IMR-90 (cell line): ENCODE results near the gene NAGS. TPM values are rescaled to one million over a fixed set of nuclear protein-coding genes. Genes with fewer than 3 reads are reported as not detected.

Experiments
- ATAC-seq: fragments of 200-7000 bp; cut with Tn5 transposase; 2 replicates; pipeline ENCODE4 v1.9.1; 2020; ENCODE audit warnings: low read depth, mild to moderate bottlenecking, moderate library complexity
- BruUV-seq: library from RNA; stranded (reverse); fragments of 400-500 nt; replicated peaks from 2 replicates; lab custom pipeline; 2021; lab: Mats Ljungman, UMichigan
- CTCF ChIA-PET: fragments of 300-600 bp; formaldehyde crosslinking; extraction: SDS; loops from one replicate; lab custom pipeline; 2021; ENCODE audit warnings: antibody characterized with exemption; lab: Yijun Ruan, JAX
- POLR2A ChIA-PET: fragments of 300-600 bp; sonication (Branson Sonifier 250); formaldehyde crosslinking; loops from one replicate; lab custom pipeline; 2022; ENCODE audit warnings: antibody characterized with exemption; ENCODE audit not compliant: unreplicated experiment; lab: Charles Lee
- DNase-seq: peaks from one replicate; pipeline ENCODE4 v3.0.0; 2013
- H2AFZ ChIP-seq: replicated peaks from 2 replicates; pipeline ENCODE3; 2013; ENCODE audit warnings: low read length, mild to moderate bottlenecking; ENCODE audit not compliant: poor library complexity
- H2AK5ac ChIP-seq: 2 replicates; pipeline ENCODE4 v1.6.1; 2013; ENCODE audit warnings: low read depth, low read length, inconsistent platforms
- H2AK9ac ChIP-seq: replicated peaks from 2 replicates; pipeline ENCODE3; 2013; ENCODE audit warnings: mild to moderate bottlenecking, low read depth, low read length, moderate library complexity; ENCODE audit not compliant: poor library complexity
- H2BK120ac ChIP-seq: 2 replicates; pipeline ENCODE4 v1.6.1; 2013; ENCODE audit warnings: low read depth, low read length, inconsistent platforms
- H2BK15ac ChIP-seq: 3 replicates; pipeline ENCODE4 v1.6.1; 2013; ENCODE audit warnings: low read depth, low read length, inconsistent platforms
- H2BK20ac ChIP-seq: 2 replicates; pipeline ENCODE4 v1.6.1; 2013; ENCODE audit warnings: low read depth, mild to moderate bottlenecking, inconsistent platforms, low read length, moderate library complexity
- H2BK5ac ChIP-seq: 2 replicates; pipeline ENCODE4 v1.6.1; 2013; ENCODE audit warnings: mild to moderate bottlenecking, low read depth, low read length, inconsistent platforms; ENCODE audit not compliant: poor library complexity, severe bottlenecking
- H3K14ac ChIP-seq: replicated peaks from 2 replicates; pipeline ENCODE4 v1.6.1; 2013; ENCODE audit warnings: low read depth, low read length, inconsistent platforms
- H3K18ac ChIP-seq: 2 replicates; pipeline ENCODE4 v1.6.1; 2013; ENCODE audit warnings: low read depth, low read length, control low read depth
- H3K23ac ChIP-seq: 2 replicates; pipeline ENCODE4 v1.6.1; 2013; ENCODE audit warnings: low read depth, low read length, inconsistent platforms
- H3K27ac ChIP-seq: 2 replicates; pipeline ENCODE4 v1.5.1; 2013; ENCODE audit warnings: mild to moderate bottlenecking, control low read depth, low read length; ENCODE audit not compliant: insufficient read depth
- H3K27me3 ChIP-seq: 2 replicates; pipeline ENCODE4 v1.6.1; 2013; ENCODE audit warnings: low read length; ENCODE audit not compliant: control insufficient read depth, insufficient read depth
- H3K36me3 ChIP-seq: 2 replicates; pipeline ENCODE4 v1.6.1; 2013; ENCODE audit warnings: low read length, mixed read lengths; ENCODE audit not compliant: control insufficient read depth, insufficient read depth
- H3K4ac ChIP-seq: 2 replicates; pipeline ENCODE4 v1.6.1; 2013; ENCODE audit warnings: low read depth, low read length, inconsistent platforms
- H3K4me1 ChIP-seq: 2 replicates; pipeline ENCODE4 v1.6.1; 2013; ENCODE audit warnings: low read length, mixed read lengths; ENCODE audit not compliant: control insufficient read depth, insufficient read depth
- H3K4me2 ChIP-seq: 2 replicates; pipeline ENCODE4 v1.6.1; 2013; ENCODE audit warnings: low read depth, mild to moderate bottlenecking, control low read depth, low read length, moderate library complexity
- H3K4me3 ChIP-seq: 2 replicates; pipeline ENCODE4 v1.5.1; 2013; ENCODE audit warnings: low read depth, mild to moderate bottlenecking, control low read depth, low read length, moderate library complexity; ENCODE audit not compliant: insufficient read depth
- H3K56ac ChIP-seq: 2 replicates; pipeline ENCODE4 v1.6.1; 2013; ENCODE audit warnings: low read length, inconsistent platforms; ENCODE audit not compliant: insufficient read depth; ENCODE audit errors: extremely low read depth
- H3K79me1 ChIP-seq, 2 experiments: 2 replicates each; pipeline ENCODE4 v1.6.1; 2013; ENCODE audit warnings: low read length in 2 of 2, inconsistent platforms in 1 of 2, low read depth in 1 of 2
- H3K9ac ChIP-seq: 2 replicates; pipeline ENCODE4 v1.6.1; 2013; ENCODE audit warnings: low read depth, low read length, control low read depth
- H3K9me1 ChIP-seq: 2 replicates; pipeline ENCODE4 v1.6.1; 2013; ENCODE audit warnings: low read length, inconsistent platforms; ENCODE audit not compliant: insufficient read depth
- H3K9me3 ChIP-seq: 2 replicates; pipeline ENCODE4 v1.6.1; 2013; ENCODE audit warnings: low read length; ENCODE audit not compliant: control insufficient read depth, insufficient read depth
- H4K20me1 ChIP-seq: 2 replicates; pipeline ENCODE4 v1.6.1; 2013; ENCODE audit warnings: low read length, inconsistent platforms; ENCODE audit not compliant: insufficient read depth
- H4K5ac ChIP-seq: 2 replicates; pipeline ENCODE4 v1.6.1; 2013; ENCODE audit warnings: mild to moderate bottlenecking, low read depth, low read length, control low read depth
- H4K8ac ChIP-seq, 2 experiments: 2 replicates each; pipeline ENCODE4 v1.6.1; 2013; ENCODE audit warnings: low read depth in 2 of 2, low read length in 2 of 2, control low read depth in 1 of 2, inconsistent platforms in 1 of 2
- H4K91ac ChIP-seq: 2 replicates; pipeline ENCODE4 v1.6.1; 2013; ENCODE audit warnings: low read depth, low read length, inconsistent platforms; ENCODE audit not compliant: insufficient read depth
- BHLHE40 ChIP-seq: fragments of 150-350 bp; IDR thresholded peaks from 2 replicates; pipeline ENCODE4 v1.6.1; 2016; ENCODE audit warnings: mild to moderate bottlenecking, low read depth, low read length
- CEBPB ChIP-seq: IDR thresholded peaks from 2 replicates; pipeline ENCODE4 v1.6.1; 2012; ENCODE audit warnings: low read depth, low read length, improper control_type of control experiment
- CHD1 ChIP-seq: IDR thresholded peaks from 2 replicates; pipeline ENCODE4 v1.6.1; 2012; ENCODE audit warnings: low read depth, low read length, improper control_type of control experiment
- FOS ChIP-seq: fragments of 150-350 bp; IDR thresholded peaks from 2 replicates; pipeline ENCODE4 v1.6.1; 2016; ENCODE audit warnings: low read depth, low read length
- MAFK ChIP-seq: IDR thresholded peaks from 2 replicates; pipeline ENCODE4 v1.6.1; 2012; ENCODE audit warnings: low read depth, low read length, improper control_type of control experiment
- MAZ ChIP-seq: IDR thresholded peaks from 2 replicates; pipeline ENCODE4 v1.6.1; 2012; ENCODE audit warnings: low read depth, mild to moderate bottlenecking, low read length, improper control_type of control experiment, moderate library complexity, borderline replicate concordance
- MXI1 ChIP-seq: IDR thresholded peaks from 2 replicates; pipeline ENCODE4 v1.6.1; 2012; ENCODE audit warnings: low read depth, mild to moderate bottlenecking, low read length, moderate library complexity, borderline replicate concordance
- NFE2L2 ChIP-seq: fragments of 150-350 bp; IDR thresholded peaks from 2 replicates; pipeline ENCODE4 v1.6.1; 2016; ENCODE audit warnings: low read depth, mild to moderate bottlenecking, low read length
- POLR2A ChIP-seq: IDR thresholded peaks from 2 replicates; pipeline ENCODE4 v1.6.1; 2012; ENCODE audit warnings: mild to moderate bottlenecking, low read depth, low read length
- RAD21 ChIP-seq: IDR thresholded peaks from 2 replicates; pipeline ENCODE4 v1.6.1; 2012; ENCODE audit warnings: low read length, improper control_type of control experiment
- RCOR1 ChIP-seq: IDR thresholded peaks from 2 replicates; pipeline ENCODE4 v1.6.1; 2012; ENCODE audit warnings: mild to moderate bottlenecking, low read length, improper control_type of control experiment; ENCODE audit not compliant: insufficient replicate concordance
- RFX5 ChIP-seq: IDR thresholded peaks from 2 replicates; pipeline ENCODE4 v1.8.0; 2012; ENCODE audit warnings: low read depth, mild to moderate bottlenecking, low read length, moderate library complexity
- SMC3 ChIP-seq: fragments of 150-350 bp; IDR thresholded peaks from 2 replicates; pipeline ENCODE4 v1.6.1; 2016; ENCODE audit warnings: low read depth, mild to moderate bottlenecking, antibody characterized with exemption, low read length, moderate library complexity
- WGBS, 2 experiments: methylation state at CpG; one replicate each; pipeline versions ENCODE4 v1.1.5 to v1.1.7; 2013; ENCODE audit warnings: missing lambda C conversion rate in 2 of 2; ENCODE audit not compliant: insufficient read length in 1 of 2; ENCODE audit errors: extremely low coverage in 2 of 2; 5-methylcytosine and 5-hydroxymethylcytosine counted together
- dilution Hi-C: fragments of 300-500 bp; cut with HindIII; formaldehyde crosslinking; loops from one replicate; pipeline ENCODE4 v1.14.3; 2018; ENCODE audit warnings: low sequenced_read_pairs; ENCODE audit not compliant: unreplicated experiment
- in situ Hi-C: fragments of 300-500 bp; cut with MboI; formaldehyde crosslinking; loops from 3 replicates; pipeline ENCODE4 v1.14.3; 2019; ENCODE audit warnings: low sequenced_read_pairs, inconsistent platforms, mixed read lengths
- intact Hi-C: fragments of 100-400 bp; cut with micrococcal nuclease; formaldehyde crosslinking; loops from 2 replicates; pipeline ENCODE4 v1.10.0; 2022
- polyA plus RNA-seq, 3 experiments: library from polyadenylated mRNA; depleted of rRNA; stranded (reverse); fragments of >200 nt; gene quantifications; 2 replicates each; pipeline ENCODE4 v1.2.3, GENCODE V29; 2012; ENCODE audit warnings: low replicate concordance in 1 of 3
- total RNA-seq: library from RNA; depleted of rRNA; stranded (reverse); fragments of >200 nt; gene quantifications from 2 replicates; pipeline ENCODE4 v1.2.3, GENCODE V29; 2012
- TF ChIP-seq, protein P1 (sequence below): fragments of 150-350 bp; IDR thresholded peaks from 2 replicates; pipeline ENCODE4 v1.6.1; 2017; ENCODE audit warnings: mild to moderate bottlenecking, antibody characterized with exemption, low read length, low read depth
- TF ChIP-seq, protein P2 (sequence below): conservative IDR thresholded peaks from 2 replicates; pipeline ENCODE4 v1.5.1; 2012; ENCODE audit warnings: mild to moderate bottlenecking, low read depth, low read length, improper control_type of control experiment

The NAGS gene
- total and polyA plus RNA-seq, 2 of the 4 experiments (the other 2 are of a cell fraction): 0.54 to 0.99 TPM

DNA sequence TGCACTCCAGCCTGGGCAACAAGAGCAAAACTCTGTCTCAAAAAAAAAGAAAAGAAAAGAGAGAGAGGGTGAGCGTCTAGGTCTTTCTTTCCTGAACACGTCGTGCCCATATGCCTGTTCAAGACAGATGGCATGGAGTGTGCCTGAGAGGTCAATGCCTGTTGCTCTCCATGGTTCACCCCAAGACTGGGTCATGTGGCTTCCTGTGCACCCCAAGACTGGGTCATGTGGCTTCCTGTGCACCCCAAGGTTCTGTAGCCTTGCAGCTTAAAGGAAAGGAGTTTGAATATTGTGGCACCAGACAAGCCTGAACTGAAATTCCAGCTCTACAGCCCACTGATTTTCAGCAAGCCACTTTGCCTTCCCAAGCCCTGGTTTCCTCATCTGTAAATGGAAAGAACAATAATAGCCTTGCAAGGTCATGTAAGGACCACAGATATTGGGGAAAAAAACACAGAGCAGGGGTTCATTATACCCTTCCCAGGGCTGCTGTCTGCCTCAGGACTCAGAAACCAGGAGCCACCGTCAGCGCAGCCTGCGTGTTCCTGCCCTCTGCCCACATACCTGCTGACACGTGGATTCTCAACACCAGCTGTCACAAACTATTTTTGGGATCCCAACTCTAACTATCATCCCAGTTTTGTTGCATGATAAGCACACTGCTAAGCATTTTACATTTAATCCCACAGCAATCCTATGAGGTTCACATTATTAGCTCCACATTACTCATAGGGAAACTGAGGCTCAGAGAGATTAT, 18.0 kb upstream of the NAGS start:
- H3K23ac ChIP-seq: no peak overlapping the region
- dilution Hi-C loops: no loop called here
- H2BK15ac ChIP-seq: no peak overlapping the region
- peaks cover 63% of the 10 kb centered on the region for H3K27me3 ChIP-seq
- in situ Hi-C loops: no loop called here
- H3K18ac ChIP-seq: no peak overlapping the region
- no peak overlapping the region for H2BK120ac ChIP-seq
- CTCF ChIA-PET: interaction anchor here (1.1 kb wide), 1 partner anchor 129 kb away, joined by 3 read pairs; no protein-coding TSS in a partner anchor
- DNase-seq: no peak
- intact Hi-C loops: no loop called here
- no peak overlapping the region for H2AK5ac ChIP-seq
- no peak overlapping the region for H2AFZ ChIP-seq
- H2BK20ac ChIP-seq: no peak overlapping the region
- H3K4me1 ChIP-seq: peaks cover 2% of the 10 kb centered on the region; the same call in 1 of the 2 replicates
- no peak overlapping the region for H2BK5ac ChIP-seq
- no peaks in the 10 kb centered on the region for H3K36me3 ChIP-seq
- no peak overlapping the region for H3K56ac ChIP-seq
- H3K4ac ChIP-seq: no peak overlapping the region
- H4K8ac ChIP-seq: no peak overlapping the region
- H3K4me3 ChIP-seq: no peak overlapping the region
- 67% methylated on average over 1 of the region's 7 CpGs; no CpG with 5 or more reads in 1 of the 2 experiments for WGBS, 2 experiments
- H3K4me2 ChIP-seq: no peak overlapping the region
- no peak overlapping the region for H3K14ac ChIP-seq
- no peak overlapping the region for H3K9ac ChIP-seq
- POLR2A ChIA-PET: interaction anchor here (0.6 kb wide), 1 partner anchor 92 kb away, joined by 4 read pairs; no protein-coding TSS in a partner anchor
- H3K79me1 ChIP-seq: no peaks in the 10 kb centered on the region
- H3K27ac ChIP-seq: no peak overlapping the region
- H3K9me1 ChIP-seq: no peaks in the 10 kb centered on the region
- H2AK9ac ChIP-seq: no peak overlapping the region
- H4K91ac ChIP-seq: no peak overlapping the region
- no peak overlapping the region for H4K5ac ChIP-seq
- H4K20me1 ChIP-seq: no peaks in the 10 kb centered on the region
- no peaks in the 10 kb centered on the region for H3K9me3 ChIP-seq
- no TSS peak for BruUV-seq
- ATAC-seq: no peak
- TF ChIP-seq MXI1 (no peak), BHLHE40 (no peak), RCOR1 (no peak), SMC3 (no peak), RFX5 (no peak), CHD1 (no peak), MAFK (no peak), POLR2A (no peak), MAZ (no peak), NFE2L2 (no peak), CEBPB (no peak), FOS (no peak), RAD21 (no peak)
- TF ChIP-seq, protein P1, sequence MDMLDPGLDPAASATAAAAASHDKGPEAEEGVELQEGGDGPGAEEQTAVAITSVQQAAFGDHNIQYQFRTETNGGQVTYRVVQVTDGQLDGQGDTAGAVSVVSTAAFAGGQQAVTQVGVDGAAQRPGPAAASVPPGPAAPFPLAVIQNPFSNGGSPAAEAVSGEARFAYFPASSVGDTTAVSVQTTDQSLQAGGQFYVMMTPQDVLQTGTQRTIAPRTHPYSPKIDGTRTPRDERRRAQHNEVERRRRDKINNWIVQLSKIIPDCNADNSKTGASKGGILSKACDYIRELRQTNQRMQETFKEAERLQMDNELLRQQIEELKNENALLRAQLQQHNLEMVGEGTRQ: no peak
- TF ChIP-seq, protein P2, sequence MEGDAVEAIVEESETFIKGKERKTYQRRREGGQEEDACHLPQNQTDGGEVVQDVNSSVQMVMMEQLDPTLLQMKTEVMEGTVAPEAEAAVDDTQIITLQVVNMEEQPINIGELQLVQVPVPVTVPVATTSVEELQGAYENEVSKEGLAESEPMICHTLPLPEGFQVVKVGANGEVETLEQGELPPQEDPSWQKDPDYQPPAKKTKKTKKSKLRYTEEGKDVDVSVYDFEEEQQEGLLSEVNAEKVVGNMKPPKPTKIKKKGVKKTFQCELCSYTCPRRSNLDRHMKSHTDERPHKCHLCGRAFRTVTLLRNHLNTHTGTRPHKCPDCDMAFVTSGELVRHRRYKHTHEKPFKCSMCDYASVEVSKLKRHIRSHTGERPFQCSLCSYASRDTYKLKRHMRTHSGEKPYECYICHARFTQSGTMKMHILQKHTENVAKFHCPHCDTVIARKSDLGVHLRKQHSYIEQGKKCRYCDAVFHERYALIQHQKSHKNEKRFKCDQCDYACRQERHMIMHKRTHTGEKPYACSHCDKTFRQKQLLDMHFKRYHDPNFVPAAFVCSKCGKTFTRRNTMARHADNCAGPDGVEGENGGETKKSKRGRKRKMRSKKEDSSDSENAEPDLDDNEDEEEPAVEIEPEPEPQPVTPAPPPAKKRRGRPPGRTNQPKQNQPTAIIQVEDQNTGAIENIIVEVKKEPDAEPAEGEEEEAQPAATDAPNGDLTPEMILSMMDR: no peak
